ENCODE results near the gene NGF.
"Not testable (repeated sequence)": the region's sequence is repeated elsewhere in the genome, so short reads cannot be mapped to it uniquely, and the experiment has no call there.

The NGF gene

GRCh38 chr1:115310581-115311473 lies 27.2 kb downstream of the NGF start:
- Mint-ChIP-seq H3K9me3 (no peaks in the 10 kb centered on the region), H3K4me1 (ENCODE audit: low read depth) (no peaks in the 10 kb centered on the region), H3K36me3 (ENCODE audit: low read depth) (no peaks in the 10 kb centered on the region), H3K27me3 (peaks cover 3% of the 10 kb centered on the region), H3K4me3 (no peak overlapping the region), H3K27ac (no peak overlapping the region)
- intact Hi-C loops (cut with micrococcal nuclease) = no loop called here

DNA sequence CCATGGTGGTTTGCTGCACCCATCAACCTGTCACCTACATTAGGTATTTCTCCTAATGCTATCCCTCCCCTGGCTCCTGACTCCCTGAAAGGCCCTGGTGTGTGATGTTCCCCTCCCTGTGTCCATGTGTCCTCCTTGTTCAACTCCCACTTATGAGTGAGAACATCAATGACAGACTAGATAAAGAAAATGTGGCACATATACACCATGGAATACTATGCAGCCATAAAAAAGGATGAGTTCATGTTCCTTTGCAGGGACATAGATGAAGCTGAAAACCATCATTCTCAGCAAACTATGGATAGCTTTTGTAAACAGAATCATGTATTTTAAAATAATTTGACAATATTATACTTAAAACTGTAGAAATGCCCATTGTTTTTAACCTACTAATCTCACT lies 28.5 kb downstream of the NGF start:
- H3K27ac Mint-ChIP-seq; H3K27me3 Mint-ChIP-seq; H3K9me3 Mint-ChIP-seq; H3K4me1 Mint-ChIP-seq (ENCODE audit: low read depth); H3K36me3 Mint-ChIP-seq (ENCODE audit: low read depth); intact Hi-C loops (cut with micrococcal nuclease); H3K4me3 Mint-ChIP-seq: not testable (repeated sequence)

DNA sequence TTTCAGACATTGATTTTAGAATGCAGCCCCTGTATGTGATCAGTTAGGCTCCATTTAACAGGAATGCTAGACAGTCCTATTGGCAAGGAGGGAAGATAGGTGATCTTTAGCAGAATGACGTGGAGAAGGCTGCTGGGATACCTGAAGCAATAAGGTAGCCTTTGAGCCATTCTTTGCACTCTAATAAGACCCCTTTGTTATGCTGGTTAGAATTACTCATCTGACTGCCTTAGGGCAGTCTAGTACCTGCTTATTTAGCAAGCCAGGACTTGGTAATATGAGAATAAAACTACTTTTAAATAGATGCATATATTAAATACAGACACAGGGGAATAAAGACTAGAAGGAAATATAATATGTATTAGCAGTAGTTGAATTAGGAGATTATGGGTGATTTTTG lies 29.1 kb downstream of the NGF start:
- no peaks in the 10 kb centered on the region for H3K9me3 Mint-ChIP-seq
- H3K36me3 Mint-ChIP-seq (ENCODE audit: low read depth) = no peaks in the 10 kb centered on the region
- H3K4me3 Mint-ChIP-seq = no peak overlapping the region
- H3K27ac Mint-ChIP-seq = no peak overlapping the region
- intact Hi-C loops (cut with micrococcal nuclease) = no loop called here
- peaks cover 3% of the 10 kb centered on the region for H3K27me3 Mint-ChIP-seq
- no peaks in the 10 kb centered on the region for H3K4me1 Mint-ChIP-seq (ENCODE audit: low read depth)

DNA sequence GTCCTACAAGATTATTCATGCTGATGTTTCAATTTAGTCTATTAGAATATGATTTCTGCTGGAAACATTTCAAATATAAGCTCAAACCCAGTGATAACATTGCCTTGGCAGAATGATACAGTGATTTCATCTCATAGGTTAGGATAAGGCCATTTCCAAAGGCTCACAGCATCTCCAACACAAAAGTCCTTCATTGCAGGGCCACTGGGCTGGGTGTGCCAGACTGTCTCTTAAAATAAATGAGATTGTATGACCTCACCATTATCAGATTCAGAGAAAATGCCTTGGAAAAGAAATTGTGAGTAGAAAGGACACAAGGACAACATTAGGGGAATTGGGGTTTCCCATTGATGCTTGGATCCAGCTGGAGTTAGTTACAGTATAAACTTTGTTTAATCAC lies 30.4 kb downstream of the NGF start:
- H3K4me1 Mint-ChIP-seq (ENCODE audit: low read depth) = no peaks in the 10 kb centered on the region
- intact Hi-C loops (cut with micrococcal nuclease) = no loop called here
- H3K27me3 Mint-ChIP-seq = peaks cover 3% of the 10 kb centered on the region
- H3K36me3 Mint-ChIP-seq (ENCODE audit: low read depth) = no peaks in the 10 kb centered on the region
- no peaks in the 10 kb centered on the region for H3K9me3 Mint-ChIP-seq
- no peak overlapping the region for H3K27ac Mint-ChIP-seq
- H3K4me3 Mint-ChIP-seq = no peak overlapping the region

GRCh38 chr1:115306146-115306545 lies 31.9 kb downstream of the NGF start:
- peaks cover 3% of the 10 kb centered on the region for H3K27me3 Mint-ChIP-seq
- no peak overlapping the region for H3K4me3 Mint-ChIP-seq
- no peak overlapping the region for H3K27ac Mint-ChIP-seq
- H3K9me3 Mint-ChIP-seq = no peaks in the 10 kb centered on the region
- no peaks in the 10 kb centered on the region for H3K4me1 Mint-ChIP-seq (ENCODE audit: low read depth)
- H3K36me3 Mint-ChIP-seq (ENCODE audit: low read depth) = no peaks in the 10 kb centered on the region
- intact Hi-C loops (cut with micrococcal nuclease) = no loop called here

DNA sequence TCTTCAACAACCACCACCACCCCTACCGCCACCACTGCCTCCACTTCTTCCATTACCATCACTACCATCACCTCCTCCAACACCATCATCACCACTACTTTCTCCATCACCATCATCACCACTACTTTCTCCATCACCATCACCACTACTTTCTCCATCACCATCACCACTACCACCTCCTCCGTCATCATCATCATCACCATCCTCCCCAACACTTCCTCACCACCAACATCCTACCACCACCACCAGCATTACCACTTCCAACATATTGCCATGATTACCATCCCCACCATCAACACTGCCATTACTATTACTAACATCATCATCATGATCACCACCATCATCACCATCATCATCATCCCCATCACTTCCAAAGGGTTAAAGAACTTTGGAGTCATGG lies 34.7 kb downstream of the NGF start:
- H3K36me3 Mint-ChIP-seq (ENCODE audit: low read depth) = no peaks in the 10 kb centered on the region
- H3K27me3 Mint-ChIP-seq = peaks cover 3% of the 10 kb centered on the region
- intact Hi-C loops (cut with micrococcal nuclease) = no loop called here
- no peaks in the 10 kb centered on the region for H3K9me3 Mint-ChIP-seq
- no peaks in the 10 kb centered on the region for H3K4me1 Mint-ChIP-seq (ENCODE audit: low read depth)
- no peak overlapping the region for H3K4me3 Mint-ChIP-seq
- H3K27ac Mint-ChIP-seq = no peak overlapping the region

DNA sequence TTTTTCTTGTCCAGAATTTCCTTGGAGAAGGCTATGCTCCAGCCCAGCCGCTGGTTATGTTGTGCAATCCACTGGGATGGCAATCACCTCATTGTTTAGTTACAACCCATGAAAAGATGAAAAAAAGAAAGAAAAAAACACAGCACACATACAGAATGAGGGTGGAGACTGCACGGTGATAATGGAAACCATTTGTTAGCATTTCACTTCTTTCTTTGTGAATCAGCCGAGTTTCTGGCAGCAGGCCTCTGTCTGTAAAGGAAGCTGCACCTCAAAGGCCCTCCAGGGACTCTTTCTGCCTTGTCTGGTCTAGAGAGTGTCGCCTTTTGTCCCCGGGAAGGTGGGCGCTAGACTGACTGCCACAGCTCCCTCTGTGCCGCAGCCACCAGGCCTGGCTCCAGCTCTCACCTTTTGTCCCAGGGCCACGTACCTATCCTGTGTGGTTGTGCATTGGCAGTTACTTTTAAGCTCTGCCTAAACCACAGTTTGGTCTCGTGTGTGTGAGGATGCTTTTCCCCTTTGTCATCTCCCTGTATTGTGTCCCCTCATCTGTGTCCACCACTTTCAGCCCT lies 35.6 kb downstream of the NGF start:
- intact Hi-C loops (cut with micrococcal nuclease) = no loop called here
- Mint-ChIP-seq H3K27ac (no peak overlapping the region), H3K4me3 (no peak overlapping the region), H3K4me1 (ENCODE audit: low read depth) (no peaks in the 10 kb centered on the region), H3K36me3 (ENCODE audit: low read depth) (no peaks in the 10 kb centered on the region), H3K27me3 (peaks cover 5% of the 10 kb centered on the region), H3K9me3 (no peaks in the 10 kb centered on the region)

GRCh38 chr1:115301438-115302020 lies 36.5 kb downstream of the NGF start:
- Mint-ChIP-seq H3K9me3 (no peaks in the 10 kb centered on the region), H3K36me3 (ENCODE audit: low read depth) (no peaks in the 10 kb centered on the region), H3K4me3 (no peak overlapping the region), H3K4me1 (ENCODE audit: low read depth) (no peaks in the 10 kb centered on the region), H3K27ac (no peak overlapping the region), H3K27me3 (peaks cover 2% of the 10 kb centered on the region)
- intact Hi-C loops (cut with micrococcal nuclease) = no loop called here

GRCh38 chr1:115300087-115300876 lies 37.8 kb downstream of the NGF start:
- no peaks in the 10 kb centered on the region for H3K4me1 Mint-ChIP-seq (ENCODE audit: low read depth)
- no peaks in the 10 kb centered on the region for H3K36me3 Mint-ChIP-seq (ENCODE audit: low read depth)
- H3K4me3 Mint-ChIP-seq = no peak overlapping the region
- peaks cover 4% of the 10 kb centered on the region for H3K27me3 Mint-ChIP-seq
- no peaks in the 10 kb centered on the region for H3K9me3 Mint-ChIP-seq
- H3K27ac Mint-ChIP-seq = no peak overlapping the region
- intact Hi-C loops (cut with micrococcal nuclease) = no loop called here

- Mint-ChIP-seq H3K4me3 (no peak overlapping the region), H3K9me3 (no peaks in the 10 kb centered on the region), H3K27ac (no peak overlapping the region), H3K4me1 (ENCODE audit: low read depth) (no peaks in the 10 kb centered on the region), H3K36me3 (ENCODE audit: low read depth) (no peaks in the 10 kb centered on the region), H3K27me3 (peaks cover 4% of the 10 kb centered on the region)
- intact Hi-C loops (cut with micrococcal nuclease) = no loop called here
These were observed 38.8 kb downstream of the NGF start for GRCh38 chr1:115299266-115299665.

DNA sequence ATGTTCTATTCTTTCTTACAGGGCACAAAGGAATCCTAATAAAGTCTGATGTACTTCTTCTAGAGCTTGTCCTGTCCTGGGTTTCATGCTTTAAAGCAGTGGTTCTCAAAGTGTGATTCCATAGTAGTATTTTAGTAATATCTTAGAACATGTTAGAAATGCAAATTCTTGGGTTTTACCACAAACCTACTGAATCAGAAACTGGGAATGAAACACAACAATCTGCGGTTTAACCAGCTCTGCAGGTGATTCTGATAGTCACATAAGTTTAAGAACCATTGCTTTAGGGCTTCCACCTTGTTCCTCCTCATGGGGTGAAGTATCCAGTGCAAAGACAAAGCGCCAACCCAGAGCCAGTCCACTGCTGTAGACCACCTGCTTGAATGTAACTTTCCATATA lies 41.1 kb downstream of the NGF start:
- Mint-ChIP-seq H3K36me3 (ENCODE audit: low read depth) (no peaks in the 10 kb centered on the region), H3K4me1 (ENCODE audit: low read depth) (no peaks in the 10 kb centered on the region)
- intact Hi-C loops (cut with micrococcal nuclease) = no loop called here

GRCh38 chr1:115295904-115296696 lies 41.9 kb downstream of the NGF start:
- H3K4me3 Mint-ChIP-seq = no peak overlapping the region
- H3K36me3 Mint-ChIP-seq (ENCODE audit: low read depth) = no peaks in the 10 kb centered on the region
- no peak overlapping the region for H3K27ac Mint-ChIP-seq
- peaks cover 4% of the 10 kb centered on the region for H3K27me3 Mint-ChIP-seq
- no peaks in the 10 kb centered on the region for H3K4me1 Mint-ChIP-seq (ENCODE audit: low read depth)
- intact Hi-C loops (cut with micrococcal nuclease) = no loop called here
- H3K9me3 Mint-ChIP-seq = no peaks in the 10 kb centered on the region

More for the DNA sequence above, 41.1 kb downstream of the NGF start:
- no peaks in the 10 kb centered on the region for H3K9me3 Mint-ChIP-seq
- H3K27me3 Mint-ChIP-seq = peaks cover 4% of the 10 kb centered on the region
- no peak overlapping the region for H3K27ac Mint-ChIP-seq
- H3K4me3 Mint-ChIP-seq = no peak overlapping the region

- Mint-ChIP-seq H3K4me3 (no peak overlapping the region), H3K4me1 (ENCODE audit: low read depth) (no peaks in the 10 kb centered on the region), H3K27ac (no peak overlapping the region), H3K9me3 (no peaks in the 10 kb centered on the region), H3K36me3 (ENCODE audit: low read depth) (no peaks in the 10 kb centered on the region), H3K27me3 (peaks cover 8% of the 10 kb centered on the region)
- intact Hi-C loops (cut with micrococcal nuclease) = no loop called here
These were observed 44.1 kb downstream of the NGF start for GRCh38 chr1:115293899-115294298.
